IPS-15b (cell line): ENCODE results near the gene CHCHD3.
"Not testable (repeated sequence)": the region's sequence is repeated elsewhere in the genome, so short reads cannot be mapped to it uniquely, and the experiment has no call there.

Source experiments
- H3K27me3 ChIP-seq: one replicate; pipeline ENCODE4 v1.6.1; 2013; ENCODE audit warnings: low read length; ENCODE audit not compliant: control insufficient read depth, insufficient read depth
- H3K36me3 ChIP-seq: one replicate; pipeline ENCODE4 v1.6.1; 2013; ENCODE audit warnings: low read length; ENCODE audit not compliant: control insufficient read depth, insufficient read depth
- H3K4me1 ChIP-seq: one replicate; pipeline ENCODE4 v1.6.1; 2013; ENCODE audit warnings: mild to moderate bottlenecking, low read length; ENCODE audit not compliant: control insufficient read depth, insufficient read depth
- H3K4me3 ChIP-seq: one replicate; pipeline ENCODE4 v1.5.1; 2013; ENCODE audit warnings: low read depth, low read length
- H3K9ac ChIP-seq: one replicate; pipeline ENCODE4 v1.6.1; 2013; ENCODE audit warnings: low read depth, mild to moderate bottlenecking, low read length
- H3K9me3 ChIP-seq: one replicate; pipeline ENCODE4 v1.6.1; 2013; ENCODE audit warnings: mild to moderate bottlenecking, low read length; ENCODE audit not compliant: control insufficient read depth, insufficient read depth

The CHCHD3 gene

DNA sequence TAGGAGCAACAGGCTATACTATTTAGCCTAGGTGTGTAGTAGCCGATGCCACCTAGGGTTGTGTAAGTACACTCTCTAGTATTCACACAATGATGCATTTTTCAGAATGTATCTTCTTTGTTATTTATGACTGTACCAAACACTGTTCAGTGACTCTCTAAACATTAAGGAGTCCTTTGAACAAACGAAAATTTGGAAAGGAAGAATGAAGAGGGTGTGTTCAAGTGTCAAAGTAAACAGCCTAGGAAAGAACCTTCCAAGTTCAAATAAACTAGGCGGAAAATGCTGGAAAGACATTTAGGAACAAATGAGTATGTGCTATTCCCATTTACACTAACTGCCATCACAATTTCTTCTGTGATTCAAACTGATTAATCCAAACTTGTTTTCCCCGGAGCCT lies 142.4 kb downstream of the CHCHD3 start:
- no peak overlapping the region for H3K4me3 ChIP-seq
- H3K9ac ChIP-seq, result no peak overlapping the region
- H3K4me1 ChIP-seq, result no peaks in the 10 kb centered on the region
- no peaks in the 10 kb centered on the region for H3K9me3 ChIP-seq
- H3K27me3 ChIP-seq, result no peaks in the 10 kb centered on the region
- H3K36me3 ChIP-seq, result no peaks in the 10 kb centered on the region

DNA sequence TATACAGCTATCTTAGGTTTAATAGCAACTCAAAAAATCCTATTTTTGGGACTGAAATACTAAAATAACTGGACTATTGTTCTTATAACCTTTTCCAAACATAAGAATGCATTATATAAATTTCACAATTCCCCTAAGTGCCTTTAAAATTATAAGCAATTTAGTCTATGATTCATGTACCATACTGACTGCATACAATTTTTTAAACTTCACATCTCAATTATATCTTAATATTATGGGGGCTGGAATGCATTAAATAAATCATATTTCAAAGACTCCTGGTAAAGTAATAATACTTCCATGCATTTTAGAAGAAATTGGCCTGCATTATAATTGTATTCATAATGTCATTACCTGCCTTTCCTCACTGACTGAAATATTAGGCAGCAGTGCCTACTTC lies 144.6 kb downstream of the CHCHD3 start:
- H3K27me3 ChIP-seq, result no peaks in the 10 kb centered on the region
- no peaks in the 10 kb centered on the region for H3K36me3 ChIP-seq
- no peaks in the 10 kb centered on the region for H3K9me3 ChIP-seq
- no peak overlapping the region for H3K4me3 ChIP-seq
- peaks cover under 1% of the 10 kb centered on the region for H3K4me1 ChIP-seq
- H3K9ac ChIP-seq, result no peak overlapping the region

DNA sequence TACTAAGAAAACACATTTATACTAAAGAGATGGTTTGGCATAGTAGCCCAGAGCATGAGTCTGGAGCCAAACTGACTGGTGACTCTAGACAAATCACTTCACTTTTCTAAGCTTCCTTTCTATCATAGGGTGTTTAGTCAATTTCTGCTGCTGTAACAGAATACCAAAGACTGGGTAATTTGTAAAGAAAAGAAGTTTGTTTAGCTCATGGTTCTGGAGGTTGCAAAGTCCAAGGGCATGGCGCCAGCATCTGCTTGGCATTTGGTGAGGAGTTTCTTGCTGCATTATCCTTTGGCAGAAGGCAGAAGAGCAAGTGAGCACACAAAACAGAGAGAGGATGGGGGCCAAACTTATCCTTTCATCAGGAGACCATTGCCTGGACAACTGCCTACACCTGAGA lies 146.3 kb downstream of the CHCHD3 start:
- H3K4me3 ChIP-seq, result no peak overlapping the region
- no peaks in the 10 kb centered on the region for H3K9me3 ChIP-seq
- H3K27me3 ChIP-seq, result no peaks in the 10 kb centered on the region
- H3K9ac ChIP-seq, result no peak overlapping the region
- no peaks in the 10 kb centered on the region for H3K36me3 ChIP-seq
- peaks cover 8% of the 10 kb centered on the region for H3K4me1 ChIP-seq

DNA sequence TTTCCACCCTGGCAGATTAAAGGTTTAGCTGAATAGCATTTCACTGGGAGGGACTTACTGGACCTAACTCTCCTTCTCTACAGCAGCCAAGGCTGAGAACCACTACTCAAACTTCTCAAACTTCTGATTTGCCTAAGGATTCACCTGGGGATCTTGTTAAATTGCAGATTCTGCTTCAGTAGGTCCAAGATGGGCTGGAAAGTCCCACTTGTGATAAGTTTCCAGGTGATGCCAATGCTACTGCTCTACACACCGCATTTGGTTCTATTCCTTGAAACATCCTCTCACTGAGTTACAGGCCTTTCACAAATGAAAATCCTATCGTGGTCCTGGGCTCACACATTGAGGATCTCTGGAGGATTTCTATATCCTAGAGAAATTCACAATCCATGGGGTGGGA lies 147.9 kb downstream of the CHCHD3 start:
- Histone ChIP-seq H3K9ac (no peak overlapping the region), H3K4me1 (peaks cover 8% of the 10 kb centered on the region), H3K4me3 (no peak overlapping the region), H3K9me3 (no peaks in the 10 kb centered on the region), H3K36me3 (no peaks in the 10 kb centered on the region), H3K27me3 (no peaks in the 10 kb centered on the region)

DNA sequence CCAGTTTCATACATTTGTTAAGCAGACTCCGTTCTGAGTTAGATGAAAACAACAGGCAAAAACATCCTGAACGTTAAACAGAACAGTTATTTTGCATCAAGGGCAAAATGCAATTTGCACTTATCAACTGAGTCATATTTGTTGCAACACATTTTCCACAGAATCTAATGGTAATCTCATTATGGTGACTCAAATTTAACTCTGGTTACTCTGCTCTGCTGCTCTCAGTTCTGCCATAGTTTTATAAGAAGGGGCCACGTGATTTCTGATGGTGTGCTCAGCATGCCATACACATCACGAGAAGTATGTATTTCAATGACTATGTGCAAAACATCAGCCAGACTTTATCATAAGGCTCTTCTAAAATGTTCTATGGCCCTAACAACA lies 148.8 kb downstream of the CHCHD3 start:
- H3K4me1 ChIP-seq, result peaks cover 8% of the 10 kb centered on the region
- peak overlapping the region; percentile 55 for H3K9ac ChIP-seq
- H3K27me3 ChIP-seq, result no peaks in the 10 kb centered on the region
- H3K9me3 ChIP-seq, result no peaks in the 10 kb centered on the region
- no peaks in the 10 kb centered on the region for H3K36me3 ChIP-seq
- H3K4me3 ChIP-seq, result no peak overlapping the region

DNA sequence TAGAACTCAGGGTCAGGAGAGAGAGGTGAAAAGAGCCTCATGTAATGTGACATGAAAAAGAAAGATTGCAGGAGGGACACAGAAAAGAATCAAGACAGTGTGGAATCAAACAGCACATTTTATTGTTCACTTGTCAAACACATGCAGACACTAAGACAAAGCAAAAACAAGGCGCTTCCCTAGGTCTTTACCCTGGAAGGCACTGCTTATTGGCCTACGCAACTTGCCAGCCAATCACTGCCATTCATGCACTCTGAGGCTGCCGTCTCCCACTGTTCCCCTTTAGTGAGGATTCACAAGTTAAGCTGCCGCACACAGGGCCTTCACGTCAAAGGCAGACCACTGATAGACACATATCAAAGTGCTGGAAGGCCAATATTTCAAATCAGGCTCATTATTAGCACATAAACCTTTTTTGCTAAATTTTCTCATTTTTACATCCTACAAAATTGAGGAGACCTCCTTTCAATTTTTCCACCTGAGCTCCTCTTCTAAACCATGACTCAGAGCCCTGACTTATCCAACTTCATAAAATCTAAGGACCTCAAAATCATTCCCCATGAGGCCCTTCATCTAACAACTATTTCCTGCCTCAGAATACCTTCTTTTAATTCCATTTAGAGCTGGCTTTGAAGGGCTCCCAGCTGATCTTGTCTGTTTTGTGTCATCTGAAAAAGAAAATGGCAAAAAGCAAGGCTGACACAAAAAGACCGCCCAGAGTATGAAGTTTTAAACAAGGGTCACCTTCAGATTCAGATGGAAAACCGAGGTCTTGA lies 149.4 kb downstream of the CHCHD3 start:
- H3K4me3 ChIP-seq, result no peak overlapping the region
- H3K36me3 ChIP-seq, result no peaks in the 10 kb centered on the region
- peaks cover 8% of the 10 kb centered on the region for H3K4me1 ChIP-seq
- peak overlapping the region; percentile 55 for H3K9ac ChIP-seq
- no peaks in the 10 kb centered on the region for H3K9me3 ChIP-seq
- no peaks in the 10 kb centered on the region for H3K27me3 ChIP-seq

DNA sequence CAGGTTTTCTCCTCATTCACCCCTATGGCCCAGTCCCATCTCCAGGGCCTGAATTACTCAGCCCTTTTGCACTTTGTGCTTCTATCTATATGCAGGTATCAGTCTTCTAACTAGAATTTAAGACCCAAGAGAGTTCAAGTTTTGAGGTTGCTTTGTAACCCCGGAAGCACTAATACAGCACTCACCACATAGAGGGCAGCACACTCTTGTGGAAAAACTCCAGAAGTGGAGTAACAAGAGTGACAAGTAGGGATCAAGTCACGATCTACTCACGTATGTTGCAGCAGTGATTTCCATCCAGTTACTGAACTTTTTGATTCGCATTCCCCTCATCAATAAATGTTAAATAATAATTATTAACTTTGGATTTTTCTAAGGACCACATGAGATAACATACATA lies 151.0 kb downstream of the CHCHD3 start:
- no peak overlapping the region for H3K9ac ChIP-seq
- no peaks in the 10 kb centered on the region for H3K36me3 ChIP-seq
- H3K9me3 ChIP-seq, result no peaks in the 10 kb centered on the region
- no peaks in the 10 kb centered on the region for H3K27me3 ChIP-seq
- H3K4me3 ChIP-seq, result no peak overlapping the region
- H3K4me1 ChIP-seq, result peaks cover 8% of the 10 kb centered on the region

DNA sequence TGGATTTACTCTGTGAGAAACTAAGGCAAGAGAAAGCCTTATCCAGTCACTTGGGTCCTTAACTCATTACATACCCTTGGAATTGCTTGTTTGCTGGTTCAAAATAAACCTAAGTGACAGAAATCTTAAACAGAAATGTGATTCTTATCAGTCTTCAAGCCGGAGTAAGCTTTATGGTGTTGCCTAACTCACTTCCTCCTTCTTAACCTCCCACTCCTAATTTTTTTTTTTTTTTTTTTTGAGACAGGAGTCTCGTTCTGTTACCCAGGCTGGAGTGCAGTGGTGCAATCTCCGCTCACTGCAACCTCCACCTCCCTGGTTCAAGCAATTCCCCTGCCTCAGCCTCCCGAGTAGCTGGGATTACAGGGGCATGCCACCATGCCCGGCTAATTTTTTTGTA lies 151.9 kb downstream of the CHCHD3 start:
- H3K27me3 ChIP-seq, H3K4me3 ChIP-seq, H3K9ac ChIP-seq, H3K36me3 ChIP-seq, H3K4me1 ChIP-seq, H3K9me3 ChIP-seq: not testable (repeated sequence)

DNA sequence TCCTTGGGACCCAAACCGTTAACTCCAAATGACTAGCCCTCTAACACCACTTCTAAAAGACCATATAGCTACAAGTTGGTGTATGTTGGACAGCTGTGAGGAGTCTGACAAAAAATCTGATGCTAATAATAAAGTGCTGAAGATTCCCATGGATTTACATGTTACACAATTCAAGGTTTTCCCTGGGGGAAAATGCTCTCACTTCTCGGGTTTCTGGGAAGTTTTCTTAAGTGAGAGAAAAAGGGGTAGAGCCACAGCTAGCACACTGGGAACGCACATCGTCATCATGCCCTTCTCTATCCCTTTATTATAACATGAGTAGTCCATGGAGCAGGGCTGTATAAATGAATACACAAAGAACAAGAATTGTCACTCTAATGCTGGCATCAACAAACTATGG lies 162.1 kb downstream of the CHCHD3 start:
- Histone ChIP-seq H3K4me3 (no peak overlapping the region), H3K36me3 (peaks cover 4% of the 10 kb centered on the region), H3K27me3 (no peaks in the 10 kb centered on the region), H3K4me1 (no peaks in the 10 kb centered on the region), H3K9ac (no peak overlapping the region), H3K9me3 (no peaks in the 10 kb centered on the region)

DNA sequence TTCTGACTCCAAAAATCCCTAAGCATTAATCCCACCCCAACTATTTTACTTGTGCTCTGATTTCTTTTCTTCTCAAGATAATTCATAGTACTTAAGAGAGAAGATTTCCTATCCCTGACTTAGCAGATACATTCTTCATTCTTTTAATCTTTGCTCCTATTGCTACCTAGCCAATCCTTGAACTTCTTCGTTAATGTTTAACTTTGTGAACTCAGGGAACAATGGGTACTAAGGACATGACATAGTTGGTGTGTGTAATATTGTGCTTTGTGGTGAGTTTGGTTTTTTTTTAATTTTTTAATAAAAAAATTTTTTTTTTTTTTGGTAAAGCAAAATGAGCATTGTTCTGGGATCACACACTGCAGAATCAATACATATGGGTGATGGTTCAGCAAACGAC lies 166.2 kb downstream of the CHCHD3 start:
- no peak overlapping the region for H3K9ac ChIP-seq
- H3K4me1 ChIP-seq, result no peaks in the 10 kb centered on the region
- no peaks in the 10 kb centered on the region for H3K9me3 ChIP-seq
- H3K27me3 ChIP-seq, result no peaks in the 10 kb centered on the region
- no peak overlapping the region for H3K4me3 ChIP-seq
- H3K36me3 ChIP-seq, result peaks cover 4% of the 10 kb centered on the region

DNA sequence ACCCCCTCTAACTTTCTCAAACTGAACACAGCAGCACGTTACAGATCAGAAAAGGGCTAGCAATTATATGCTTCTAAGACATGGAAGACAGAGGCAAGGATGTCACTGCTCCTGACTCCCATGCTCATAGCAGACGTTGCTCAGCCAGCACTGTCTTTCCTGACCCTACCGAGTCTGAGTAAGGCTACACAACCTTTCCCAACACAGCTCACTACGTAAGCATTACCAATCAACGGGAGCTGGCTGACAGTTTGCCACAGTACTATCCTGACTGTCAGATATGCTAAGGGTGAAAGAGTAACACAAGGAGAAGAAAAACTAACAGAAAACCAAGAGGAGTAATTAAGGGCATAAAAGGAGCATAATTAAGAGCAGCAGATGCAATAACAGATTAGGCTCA lies 171.2 kb downstream of the CHCHD3 start:
- Histone ChIP-seq H3K27me3 (no peaks in the 10 kb centered on the region), H3K4me3 (no peak overlapping the region), H3K36me3 (peaks cover 4% of the 10 kb centered on the region), H3K4me1 (peaks cover 3% of the 10 kb centered on the region), H3K9me3 (no peaks in the 10 kb centered on the region), H3K9ac (no peak overlapping the region)

DNA sequence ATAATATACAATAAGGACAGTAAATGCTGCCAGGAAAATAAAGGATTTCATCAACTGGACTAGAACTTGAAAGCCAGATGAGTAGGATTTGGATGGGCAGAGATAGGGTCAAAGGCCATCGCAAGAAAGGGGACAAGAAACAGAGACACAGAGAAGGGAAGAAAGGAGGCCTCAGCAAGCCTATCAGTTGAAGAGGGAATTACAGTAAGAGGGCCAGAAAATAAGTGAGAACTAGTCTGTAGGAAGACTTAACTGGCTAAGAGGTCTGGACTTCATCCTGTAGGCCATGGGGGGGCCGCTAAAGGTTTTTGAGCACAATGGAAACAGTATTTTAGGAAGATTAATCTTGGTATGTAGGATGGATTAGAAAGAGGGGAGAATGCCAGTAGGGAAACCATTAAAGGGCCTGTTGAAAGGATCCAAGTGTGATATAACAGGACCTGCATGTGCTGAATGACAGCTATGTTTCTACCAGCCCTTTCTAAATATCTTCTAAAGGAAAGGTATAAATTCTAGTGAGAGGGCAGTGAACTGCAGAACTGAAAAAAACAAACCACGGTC lies 174.4 kb downstream of the CHCHD3 start:
- no peaks in the 10 kb centered on the region for H3K36me3 ChIP-seq
- no peaks in the 10 kb centered on the region for H3K9me3 ChIP-seq
- H3K4me3 ChIP-seq, result no peak overlapping the region
- no peaks in the 10 kb centered on the region for H3K27me3 ChIP-seq
- peaks cover 3% of the 10 kb centered on the region for H3K4me1 ChIP-seq
- no peak overlapping the region for H3K9ac ChIP-seq
